Adrenal gland (tissue), 12 donors: Measurements from ENCODE around the gene APOL2. TPM values are rescaled to one million over a fixed set of nuclear protein-coding genes. Genes with fewer than 3 reads are reported as not detected.
"Not testable (repeated sequence)": the region's sequence is repeated elsewhere in the genome, so short reads cannot be mapped to it uniquely, and the experiment has no call there.

ENCODE experiments used
- DNase-seq, 7 donors: peaks; one replicate each; pipeline ENCODE4 v3.0.0-alpha.2; 2019 to 2020
- H3K27ac ChIP-seq, 5 donors: fragments of 200-600 bp; sonication (generic) in 4 of 5; 1 replicate in 3 of 5; 2 replicates in 2 of 5; pipeline versions ENCODE4 v1.5.1 to v1.8.0; 2016 to 2020; ENCODE audit warnings: mild to moderate bottlenecking in 1 of 5
- H3K27me3 ChIP-seq: fragments of 200-600 bp; 2 replicates; pipeline ENCODE4 v1.8.0; 2021
- H3K36me3 ChIP-seq, 2 donors: fragments of 200-600 bp; replicated peaks in 1 of 2; 1 replicate in 1 of 2; 2 replicates in 1 of 2; pipeline versions ENCODE4 v1.5.1 to v1.8.0; 2018 to 2022
- H3K4me1 ChIP-seq, 2 donors: fragments of 200-600 bp; replicated peaks in 1 of 2; 1 replicate in 1 of 2; 2 replicates in 1 of 2; pipeline versions ENCODE4 v1.5.1 to v1.8.0; 2018 to 2021
- H3K4me3 ChIP-seq, 4 donors: fragments of 200-600 bp; sonication (generic) in 3 of 4; one replicate each; pipeline ENCODE4 v1.5.1; 2016 to 2018
- H3K9me3 ChIP-seq, 3 donors: fragments of 200-600 bp; sonication (generic) in 1 of 3; replicated peaks in 1 of 3; 1 replicate in 2 of 3; 2 replicates in 1 of 3; pipeline versions ENCODE4 v1.5.1 to v1.8.0; 2016 to 2021
- CTCF ChIP-seq, 6 experiments: fragments of 450-650 bp in 4 of 6; fragments of 200-600 bp in 2 of 6; sonication (generic) in 1 of 6; IDR thresholded peaks; 1 replicate in 5 of 6; 2 replicates in 1 of 6; pipeline versions ENCODE4 v1.5.1 to v1.8.0; 2016 to 2021; ENCODE audit warnings: antibody characterized with exemption in 6 of 6, mild to moderate bottlenecking in 2 of 6, moderate library complexity in 1 of 6
- POLR2A ChIP-seq, 2 donors: fragments of 450-650 bp; IDR thresholded peaks; one replicate each; pipeline ENCODE4 v1.6.1; 2017; ENCODE audit warnings: antibody characterized with exemption in 2 of 2, mild to moderate bottlenecking in 2 of 2, moderate library complexity in 1 of 2
- WGBS, 4 donors: extraction: QIAGEN DNeasy Blood & Tissue Kit in 2 of 4; methylation state at CpG; one replicate each; pipeline versions ENCODE4 v1.1.5 to v1.1.7; 2013 to 2017; 5-methylcytosine and 5-hydroxymethylcytosine counted together
- intact Hi-C, 2 donors: fragments of 100-400 bp; cut with DNase I; formaldehyde crosslinking; loops; one replicate each; pipeline versions ENCODE4 v1.14.1 to v1.15.0; 2022 to 2023
- polyA plus RNA-seq, 3 donors: library from polyadenylated mRNA; stranded (reverse); fragments of 200-250 nt in 2 of 3; fragments of 350-450 nt in 1 of 3; fragmentation: Illumina TruSeq in 1 of 3; extraction: RNeasy Lipid Tissue Mini Kit (QIAGEN cat#74804) in 1 of 3; gene quantifications; one replicate each; pipeline ENCODE4 v1.2.3, GENCODE V29; 2013 to 2014
- total RNA-seq, 9 donors: library from RNA; depleted of rRNA in 4 of 9; stranded (reverse); fragments of >200 nt in 4 of 9; fragments of 120-200 nt in 1 of 9; fragmentation: NEBNext Ultra II Directional in 1 of 9; extraction: Animal tissue kit (Norgen Biotek cat#: 25700) in 1 of 9; gene quantifications; one replicate each; pipeline versions ENCODE4 v1.1.0 to v1.2.4, GENCODE V29; 2013 to 2023
- donor health status: healthy with polysubstance abuse.
- donor health status: Bipolar disorder and iron deficiency.
- donor health status: DM: yes; HTN: yes; CAD: no.
- donor health status: DM: no; HTN: no; CAD: no.
- donor health status: DM: no; HTN: no; CAD: no.
- donor health status: DM: yes; HTN: yes; CAD: no.

APOL2 gene
- total and polyA plus RNA-seq, 12 donors, result 16.1 to 73.8 (median 40.0) TPM

- intact Hi-C loops, result loop anchor here in 1 of 2 donors (5.0 kb wide), 1 partner anchor 43 kb away; no protein-coding TSS in a partner anchor
- Histone ChIP-seq H3K27ac (no peak overlapping the region), H3K27me3 (no peaks in the 10 kb centered on the region), H3K4me1 (peaks cover 19 to 30% of the 10 kb centered on the region in 2 donors), H3K9me3 (no peaks in the 10 kb centered on the region), H3K36me3 (peaks cover 0 to 43% of the 10 kb centered on the region in 2 donors), H3K4me3 (no peak overlapping the region)
- 63 to 76% (median 71%) methylated on average over 2 of the region's 2 CpGs for WGBS, 4 donors
- no peak for DNase-seq
- TF ChIP-seq POLR2A (IDR thresholded peaks at IDR 0.05) (no peak), CTCF (IDR thresholded peaks at IDR 0.05) (no peak)
These were observed 5.1 kb downstream of the APOL2 start for GRCh38 chr22:36234213-36234612.

GRCh38 chr22:36233796-36234195 is 5.5 kb downstream of the APOL2 start:
- TF ChIP-seq POLR2A (IDR thresholded peaks at IDR 0.05), result no peak
- no peak for TF ChIP-seq CTCF (IDR thresholded peaks at IDR 0.05)
- Histone ChIP-seq H3K4me1 (peaks cover 19 to 29% of the 10 kb centered on the region in 2 donors), H3K27me3 (no peaks in the 10 kb centered on the region), H3K27ac (no peak overlapping the region), H3K9me3 (no peaks in the 10 kb centered on the region), H3K36me3 (peaks cover 0 to 47% of the 10 kb centered on the region in 2 donors), H3K4me3 (no peak overlapping the region)
- WGBS, 4 donors, result 91 to 94% (median 93%) methylated on average over 7 of the region's 7 CpGs
- intact Hi-C loops, result loop anchor here in 1 of 2 donors (5.0 kb wide), 1 partner anchor 44 kb away; no protein-coding TSS in a partner anchor
- peak in 1 of 7 donors; percentile 42 for DNase-seq

- H3K27me3 ChIP-seq, result no peaks in the 10 kb centered on the region
- peak in 1 of 7 donors; percentile 45 for DNase-seq
- intact Hi-C loops, result loop anchor here in 1 of 2 donors (5.0 kb wide), 1 partner anchor 44 kb away; no protein-coding TSS in a partner anchor
- H3K4me3 ChIP-seq, result no peak overlapping the region
- peaks cover 0 to 57% of the 10 kb centered on the region in 2 donors for H3K36me3 ChIP-seq
- WGBS, 4 donors, result 71 to 82% (median 79%) methylated on average over 10 to 13 of the region's 13 CpGs
- H3K4me1 ChIP-seq, result peaks cover 11 to 20% of the 10 kb centered on the region in 2 donors
- no peak for TF ChIP-seq POLR2A (IDR thresholded peaks at IDR 0.05)
- TF ChIP-seq CTCF (IDR thresholded peaks at IDR 0.05), result no peak
- no peaks in the 10 kb centered on the region for H3K9me3 ChIP-seq
- no peak overlapping the region for H3K27ac ChIP-seq
These were observed 6.5 kb downstream of the APOL2 start for GRCh38 chr22:36232715-36233401.

GRCh38 chr22:36231051-36231450 is 8.3 kb downstream of the APOL2 start:
- H3K27me3 ChIP-seq, H3K9me3 ChIP-seq, H3K27ac ChIP-seq, H3K4me3 ChIP-seq, DNase-seq, H3K4me1 ChIP-seq: not testable (repeated sequence)
- peaks cover 0 to 64% of the 10 kb centered on the region in 2 donors for H3K36me3 ChIP-seq
- 78 to 94% (median 86%) methylated on average over 3 to 5 of the region's 5 CpGs for WGBS, 4 donors
- intact Hi-C loops, result loop anchor here in 1 of 2 donors (5.0 kb wide), 1 partner anchor 46 kb away; no protein-coding TSS in a partner anchor

GRCh38 chr22:36229649-36230048 is 9.7 kb downstream of the APOL2 start:
- 93 to 100% (median 95%) methylated on average over 2 to 3 of the region's 3 CpGs for WGBS, 4 donors
- not testable (repeated sequence) for H3K4me1 ChIP-seq, H3K4me3 ChIP-seq, H3K27me3 ChIP-seq, H3K9me3 ChIP-seq, DNase-seq, H3K27ac ChIP-seq
- intact Hi-C loops, result loop anchor here in 1 of 2 donors (5.0 kb wide), 1 partner anchor 48 kb away; no protein-coding TSS in a partner anchor
- H3K36me3 ChIP-seq, result peaks cover 0 to 64% of the 10 kb centered on the region in 2 donors
